OCI-LY1 (cell line): ENCODE data around the gene CPT1B.

Source experiments
- H2AFZ ChIP-seq: fragments of 200-600 bp; sonication (generic), shearing (Covaris generic); 2 replicates; pipeline ENCODE4 v1.6.0; 2014; ENCODE audit warnings: antibody characterized with exemption, mild to moderate bottlenecking, low read length
- H3F3A ChIP-seq: fragments of 200-600 bp; sonication (generic), shearing (Covaris generic); 2 replicates; pipeline ENCODE4 v1.6.0; 2014; ENCODE audit warnings: mild to moderate bottlenecking, antibody characterized with exemption, low read length, moderate library complexity; ENCODE audit not compliant: insufficient read depth
- H3K27ac ChIP-seq: fragments of 200-600 bp; sonication (generic); 2 replicates; pipeline ENCODE4 v1.5.1; 2014; ENCODE audit warnings: low read length, mixed run types, mild to moderate bottlenecking, low read depth; ENCODE audit not compliant: poor library complexity, severe bottlenecking
- H3K27me3 ChIP-seq: fragments of 200-600 bp; sonication (generic); 2 replicates; pipeline ENCODE4 v1.6.0; 2014; ENCODE audit warnings: antibody characterized with exemption, mild to moderate bottlenecking, low read length, moderate library complexity; ENCODE audit not compliant: insufficient read depth
- H3K36me3 ChIP-seq: fragments of 200-600 bp; sonication (generic); 2 replicates; pipeline ENCODE4 v1.6.1; 2014; ENCODE audit warnings: mild to moderate bottlenecking, antibody characterized with exemption, low read length, moderate library complexity, mixed read lengths; ENCODE audit not compliant: insufficient read depth
- H3K4me1 ChIP-seq: fragments of 200-600 bp; sonication (generic); 2 replicates; pipeline ENCODE4 v1.5.1; 2014; ENCODE audit warnings: mild to moderate bottlenecking, low read length, moderate library complexity; ENCODE audit not compliant: insufficient read depth, severe bottlenecking
- H3K4me2 ChIP-seq: fragments of 200-600 bp; sonication (generic), shearing (Covaris generic); 2 replicates; pipeline ENCODE4 v1.6.1; 2014; ENCODE audit warnings: low read length
- H3K4me3 ChIP-seq: fragments of 200-600 bp; sonication (generic); 2 replicates; pipeline ENCODE4 v1.5.1; 2014; ENCODE audit warnings: low read length, low read depth, mild to moderate bottlenecking, mixed read lengths; ENCODE audit not compliant: poor library complexity, severe bottlenecking
- H3K79me2 ChIP-seq: fragments of 200-600 bp; shearing (Covaris generic); 2 replicates; pipeline ENCODE4 v1.6.1; 2016; ENCODE audit warnings: mixed run types, low read length, mixed read lengths; ENCODE audit not compliant: insufficient read depth
- H3K9ac ChIP-seq: fragments of 200-600 bp; sonication (generic), shearing (Covaris generic); 2 replicates; pipeline ENCODE4 v1.6.1; 2014; ENCODE audit warnings: mild to moderate bottlenecking, low read length, mixed read lengths
- H3K9me2 ChIP-seq: fragments of 200-600 bp; sonication (generic), shearing (Covaris generic); 2 replicates; pipeline ENCODE4 v1.6.1; 2014; ENCODE audit warnings: low read depth, mild to moderate bottlenecking, low read length, mixed read lengths
- H3K9me3 ChIP-seq: fragments of 200-600 bp; shearing (Covaris generic); 2 replicates; pipeline ENCODE4 v1.6.1; 2014; ENCODE audit warnings: low read length, mixed read lengths
- H4K20me1 ChIP-seq: fragments of 200-600 bp; sonication (generic), shearing (Covaris generic); 2 replicates; pipeline ENCODE4 v1.6.0; 2016; ENCODE audit warnings: mild to moderate bottlenecking, low read length; ENCODE audit not compliant: insufficient read depth
- CTCF ChIP-seq: fragments of 200-600 bp; sonication (generic), shearing (Covaris generic); IDR thresholded peaks from 2 replicates; pipeline ENCODE4 v1.5.1; 2017; ENCODE audit warnings: mild to moderate bottlenecking, antibody characterized with exemption, low read length, moderate library complexity, mixed read lengths
- EZH2 ChIP-seq: fragments of 200-600 bp; sonication (generic), shearing (Covaris generic); IDR thresholded peaks from 2 replicates; pipeline ENCODE4 v1.8.0; 2017; ENCODE audit warnings: borderline replicate concordance, mixed run types, mild to moderate bottlenecking, antibody characterized with exemption, low read length, moderate library complexity, mixed read lengths

CPT1B gene

GRCh38 chr22:50547263-50547985 lies 30.8 kb downstream of the CPT1B start:
- no peak overlapping the region for H3K27ac ChIP-seq

DNA sequence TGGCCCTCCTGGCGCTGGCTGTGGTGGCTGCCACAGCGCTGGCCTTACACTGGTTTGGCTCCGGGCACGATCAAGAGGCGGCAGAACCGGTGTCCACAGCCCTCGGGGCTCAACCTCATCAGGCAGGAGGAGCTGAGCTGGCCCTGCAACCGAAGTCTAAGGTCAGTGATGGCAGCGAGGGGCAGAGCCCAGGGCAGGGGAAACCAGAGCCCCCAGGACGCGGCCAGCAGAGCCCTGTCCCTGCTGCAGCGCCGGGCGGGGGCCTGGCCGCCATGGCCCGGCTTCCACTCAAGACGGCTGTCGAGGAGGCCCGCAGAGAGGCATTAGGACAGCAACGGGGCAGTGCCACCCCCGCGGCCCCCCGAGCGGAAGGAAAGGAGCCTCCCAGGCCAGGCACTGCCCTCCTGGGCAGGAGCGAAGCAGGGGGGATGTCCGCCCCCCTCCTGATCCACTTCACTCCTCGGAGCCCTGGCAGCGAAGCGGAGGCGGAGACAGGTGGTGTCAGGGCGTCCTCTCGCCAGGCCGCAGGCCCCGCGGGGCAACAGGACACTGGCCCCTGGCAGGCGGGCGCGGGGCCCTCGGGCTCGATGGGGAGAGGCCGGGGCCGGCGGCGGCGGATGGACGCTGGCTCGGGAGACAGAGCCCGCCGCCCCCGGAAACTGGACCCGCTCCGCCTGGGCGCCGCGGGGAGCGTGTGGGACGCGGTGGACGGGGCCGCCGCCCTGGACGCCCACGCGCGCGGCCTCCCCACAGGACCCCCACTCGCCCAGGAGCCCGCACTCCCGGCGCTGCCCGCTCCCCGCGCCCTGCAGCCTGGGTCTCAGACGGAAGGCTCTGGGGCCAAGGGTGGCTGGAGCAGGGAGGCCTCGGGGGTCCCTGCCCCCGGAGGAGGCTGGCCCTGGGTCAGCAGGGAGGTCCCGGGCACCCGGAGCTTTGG lies 31.6 kb downstream of the CPT1B start:
- H4K20me1 ChIP-seq: no peaks in the 10 kb centered on the region
- no peak overlapping the region for H3K9ac ChIP-seq
- H3K4me3 ChIP-seq: no peak overlapping the region
- no peaks in the 10 kb centered on the region for H3K9me3 ChIP-seq
- H3K79me2 ChIP-seq: no peaks in the 10 kb centered on the region
- peaks cover 5% of the 10 kb centered on the region; the same call in 1 of the 2 replicates for H3K27me3 ChIP-seq
- H3K27ac ChIP-seq: no peak overlapping the region
- TF ChIP-seq EZH2 (no peak), CTCF (no peak)
- H3K36me3 ChIP-seq: no peaks in the 10 kb centered on the region
- no peaks in the 10 kb centered on the region for H3K9me2 ChIP-seq
- no peak overlapping the region for H2AFZ ChIP-seq
- H3K4me1 ChIP-seq: peaks cover 35% of the 10 kb centered on the region
- H3F3A ChIP-seq: no peaks in the 10 kb centered on the region
- H3K4me2 ChIP-seq: no peak overlapping the region

More at GRCh38 chr22:50547263-50547985, 30.8 kb downstream of the CPT1B start:
- Histone ChIP-seq H4K20me1 (no peaks in the 10 kb centered on the region), H3K36me3 (no peaks in the 10 kb centered on the region), H3K9me2 (no peaks in the 10 kb centered on the region), H3K4me3 (no peak overlapping the region), H3K27me3 (peaks cover 5% of the 10 kb centered on the region; the same call in 1 of the 2 replicates), H3K9me3 (no peaks in the 10 kb centered on the region), H3K79me2 (no peaks in the 10 kb centered on the region), H3K9ac (no peak overlapping the region), H3F3A (no peaks in the 10 kb centered on the region), H3K4me1 (peaks cover 26% of the 10 kb centered on the region), H3K4me2 (no peak overlapping the region), H2AFZ (no peak overlapping the region)
- TF ChIP-seq EZH2: no peak
- no peak for TF ChIP-seq CTCF

GRCh38 chr22:50545522-50546325 lies 32.5 kb downstream of the CPT1B start, which contains the start of gene KLHDC7B:
Gene KLHDC7B, plus strand, starts transcription at chr22:50545899. Its CDS starts 345 bp downstream, at chr22:50546244.
- H2AFZ ChIP-seq: no peak within 1 kb of the TSS
- no peak within 1 kb of the TSS for H3K4me3 ChIP-seq
- no peaks in the 10 kb centered on the region for H3K79me2 ChIP-seq
- H3K4me2 ChIP-seq: no peak within 1 kb of the TSS
- no peaks in the 10 kb centered on the region for H3K27me3 ChIP-seq
- H3K27ac ChIP-seq: no peak within 1 kb of the TSS
- peaks cover 43% of the 10 kb centered on the region for H3K4me1 ChIP-seq
- no peak within 1 kb of the TSS for H3K9ac ChIP-seq
- H3K9me3 ChIP-seq: no peaks in the 10 kb centered on the region
- peaks cover 2% of the 10 kb centered on the region; the same call in 1 of the 2 replicates for H3F3A ChIP-seq
- no peaks in the 10 kb centered on the region for H4K20me1 ChIP-seq
- no peaks in the 10 kb centered on the region for H3K9me2 ChIP-seq
- TF ChIP-seq CTCF: no peak
- no peak for TF ChIP-seq EZH2
- H3K36me3 ChIP-seq: no peaks in the 10 kb centered on the region
